ENCODE data around the gene DOCK8.

The DOCK8 gene

DNA sequence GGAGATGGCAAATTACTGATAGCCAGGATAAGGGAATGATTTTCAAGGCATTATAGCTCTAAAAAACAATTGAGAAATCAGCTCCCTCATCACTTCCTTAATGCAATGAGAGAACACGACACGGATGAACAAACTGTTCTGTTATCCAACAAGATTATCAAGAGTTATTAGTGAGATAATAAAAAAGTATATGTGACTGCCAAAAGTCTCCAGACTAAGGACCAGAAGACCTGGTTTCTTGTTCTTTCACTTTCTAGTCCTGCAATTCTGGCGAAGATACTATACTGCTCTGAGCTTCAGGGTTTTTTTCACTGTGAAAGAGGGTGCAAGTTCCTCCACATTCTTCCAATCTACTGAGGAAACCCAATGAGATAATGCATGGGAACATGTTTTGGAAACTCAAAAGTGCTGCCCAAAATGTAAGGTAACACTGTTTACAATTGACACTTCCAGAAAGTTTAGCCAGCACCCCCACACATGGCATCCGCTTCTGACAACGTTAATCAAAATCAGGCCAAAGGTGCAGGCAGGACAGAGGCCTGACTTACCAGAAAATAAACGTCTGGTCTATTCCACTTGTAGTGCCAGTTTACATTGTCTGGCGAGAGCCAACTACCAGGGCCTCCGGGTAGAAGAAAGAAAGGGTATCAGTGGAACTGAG is 254.2 kb downstream of the DOCK8 start:
- no peak for DNase-seq

- DNase-seq, result peak; percentile 91 to 92
Measured at GRCh38 chr9:469672-470551, 255.2 kb downstream of the DOCK8 start.

DNA sequence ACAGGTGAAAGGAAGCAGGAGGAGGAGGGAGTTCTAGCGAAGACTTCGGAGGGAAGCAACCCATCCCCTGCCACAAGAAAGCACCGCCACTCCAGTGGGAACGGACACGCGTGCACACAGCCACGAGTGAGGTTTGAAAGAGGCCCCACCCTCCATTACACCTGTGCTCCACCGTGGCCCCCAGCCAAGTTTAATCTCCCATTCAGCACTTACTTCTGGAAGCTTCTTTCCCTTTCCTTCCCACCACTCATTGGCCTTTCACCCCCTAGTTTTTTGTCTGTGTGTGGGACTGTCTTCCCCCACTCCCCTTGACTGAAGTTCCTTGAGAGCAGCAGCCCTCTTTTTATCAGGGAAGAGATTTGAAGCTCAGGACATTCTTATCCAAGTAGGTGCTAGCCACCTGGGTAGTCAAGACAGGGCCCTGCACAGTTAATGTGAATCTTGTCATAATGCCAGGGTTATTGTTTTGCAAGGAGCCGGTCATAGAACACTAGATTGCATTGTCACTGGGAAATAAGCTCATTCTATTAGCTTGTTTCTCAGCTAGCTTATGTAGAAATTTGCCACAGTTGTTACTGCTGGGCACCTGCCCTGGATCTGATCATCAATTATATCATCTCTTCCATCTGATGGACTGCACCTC is 256.0 kb downstream of the DOCK8 start:
- no peak for DNase-seq

DNA sequence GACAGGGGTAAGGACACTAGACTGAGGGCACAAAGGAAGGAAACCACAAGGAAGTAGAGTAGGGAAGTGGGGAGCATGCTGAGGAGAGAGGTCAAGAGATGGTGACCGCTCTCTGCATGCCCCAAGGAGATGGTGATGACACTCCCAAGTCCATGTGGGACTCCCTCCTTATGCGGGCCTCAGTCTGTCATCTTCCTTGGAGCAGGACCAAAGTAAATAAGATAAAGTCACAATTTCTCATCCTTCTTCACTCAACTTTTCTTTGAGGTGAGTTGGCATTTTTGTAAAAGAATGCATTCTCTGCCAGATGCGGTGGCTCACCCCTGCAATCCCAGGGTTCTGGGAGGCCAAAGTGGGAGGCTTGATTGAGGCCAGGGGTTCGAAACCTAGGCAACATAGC is 256.7 kb downstream of the DOCK8 start:
- DNase-seq, result no peak

GRCh38 chr9:472479-473075 is 257.9 kb downstream of the DOCK8 start:
- no peak for DNase-seq

DNA sequence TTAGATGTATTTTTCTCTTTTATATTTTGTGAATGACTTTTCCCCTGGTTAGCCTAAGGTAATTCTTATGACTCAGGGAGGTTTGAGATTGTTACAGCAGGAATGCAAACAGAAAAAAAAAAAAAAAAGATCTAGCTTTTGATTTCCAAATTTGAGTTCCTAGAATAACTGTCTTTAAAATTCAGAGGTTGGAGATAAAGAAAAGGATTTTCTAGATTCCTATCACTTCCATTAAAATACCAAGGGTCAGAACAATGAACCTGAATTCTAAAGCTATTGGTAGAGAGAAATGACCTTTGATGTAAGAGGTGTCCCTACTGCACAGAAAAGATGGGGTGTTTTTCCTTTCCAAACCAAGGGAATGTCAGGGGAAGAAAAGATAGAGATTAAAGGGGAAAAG is 262.5 kb downstream of the DOCK8 start:
- DNase-seq, result no peak

GRCh38 chr9:479304-479970 is 264.8 kb downstream of the DOCK8 start:
- no peak for DNase-seq

DNA sequence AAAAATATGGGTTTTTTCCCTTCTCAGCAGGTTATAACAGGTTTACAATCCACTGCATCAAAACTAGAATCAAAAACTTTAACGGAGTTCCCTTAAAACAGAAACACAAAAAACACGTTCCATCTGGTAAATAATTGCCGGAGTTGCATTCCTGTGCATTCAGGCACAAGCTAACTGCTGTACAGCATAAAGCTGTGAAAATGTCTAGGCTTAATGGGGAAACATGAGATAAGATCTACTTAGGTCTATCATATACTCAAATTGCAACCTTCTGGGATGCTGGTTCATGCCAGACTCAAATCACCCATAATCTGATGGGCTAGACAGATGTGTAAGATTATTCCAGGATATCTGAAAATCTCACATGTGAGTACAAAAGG is 265.3 kb downstream of the DOCK8 start:
- DNase-seq, result no peak

DNA sequence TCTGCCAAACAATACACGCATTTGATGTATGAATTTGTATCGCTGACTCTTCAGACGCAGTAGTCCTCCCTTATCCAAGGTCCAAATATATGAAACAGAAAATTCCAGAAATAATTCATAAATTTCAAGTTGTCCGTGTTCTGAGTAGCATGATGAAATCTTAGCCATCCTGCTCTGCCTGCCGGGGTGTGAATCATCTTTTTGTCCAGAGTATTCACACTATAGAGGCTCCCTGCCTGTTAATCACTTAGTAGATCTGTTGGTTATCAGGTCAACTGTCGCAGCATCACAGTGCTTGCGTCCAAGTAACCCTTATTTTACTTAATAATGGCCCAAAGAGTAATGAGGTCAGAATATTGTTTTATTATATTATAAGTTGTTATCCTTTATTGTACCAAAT is 268.1 kb downstream of the DOCK8 start:
- DNase-seq, result no peak

- no peak for DNase-seq
Measured at GRCh38 chr9:486156-486555, 271.5 kb downstream of the DOCK8 start.

DNA sequence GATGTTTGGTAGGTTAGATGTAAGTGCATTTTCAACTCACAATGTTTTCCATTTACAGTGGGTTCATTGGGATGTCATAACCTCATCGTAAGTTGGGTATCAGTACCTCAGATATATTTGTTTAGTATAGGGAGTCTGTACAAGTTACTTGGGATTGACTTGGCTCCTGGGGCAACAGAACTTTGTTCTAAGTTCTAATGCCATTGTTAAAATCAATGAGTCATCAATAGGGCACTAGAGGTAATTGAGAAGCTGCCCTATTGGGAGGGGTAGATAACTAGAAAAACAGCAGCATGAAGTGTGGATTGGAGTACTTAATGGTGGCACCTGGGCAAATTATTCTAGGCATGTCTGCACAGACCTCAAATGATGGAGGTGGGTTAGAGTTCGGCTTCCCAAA is 272.8 kb downstream of the DOCK8 start:
- DNase-seq, result no peak

DNA sequence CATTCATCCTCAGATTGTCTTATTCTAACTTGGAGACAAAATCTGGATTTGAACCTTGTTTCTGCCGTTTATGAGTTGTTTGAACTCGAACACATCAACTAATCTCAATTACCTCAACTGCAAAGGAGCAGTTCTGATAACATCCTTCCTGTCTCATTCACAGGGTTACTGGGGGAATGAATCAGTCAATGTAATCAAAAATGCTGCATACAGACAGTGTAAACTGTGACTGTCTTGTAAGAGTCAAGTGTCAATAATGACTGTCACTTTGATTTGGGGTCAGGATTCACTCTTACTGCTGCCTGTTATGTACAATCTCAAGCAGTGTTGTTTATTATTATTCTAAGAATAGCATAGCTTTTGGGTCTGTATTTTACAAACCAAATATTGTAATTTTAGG is 273.8 kb downstream of the DOCK8 start:
- DNase-seq, result no peak

GRCh38 chr9:489198-490197 is 274.8 kb downstream of the DOCK8 start:
- no peak for DNase-seq

- DNase-seq, result no peak
Measured at GRCh38 chr9:494764-495163, 280.1 kb downstream of the DOCK8 start.

DNA sequence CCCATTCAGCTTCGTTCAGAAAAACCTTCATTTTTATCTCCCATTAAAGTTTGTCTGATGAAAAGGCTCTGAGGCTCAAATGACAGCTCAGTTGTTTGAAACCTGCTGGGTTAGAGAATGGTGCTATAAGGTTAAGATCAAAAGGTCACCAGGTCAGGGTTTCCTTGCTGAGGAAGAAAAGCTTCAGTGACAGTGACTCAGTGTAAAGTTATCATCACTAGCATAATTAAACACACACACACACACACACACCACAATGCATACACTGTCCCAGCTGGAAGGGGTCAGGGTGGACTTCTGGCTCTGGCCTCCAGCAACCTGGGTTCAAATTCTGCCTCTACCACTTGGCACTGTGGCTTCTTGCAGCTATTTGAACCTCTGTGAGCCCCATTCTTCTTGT is 281.1 kb downstream of the DOCK8 start:
- no peak for DNase-seq

- no peak for DNase-seq
Measured at GRCh38 chr9:503326-503725, 288.7 kb downstream of the DOCK8 start.

DNA sequence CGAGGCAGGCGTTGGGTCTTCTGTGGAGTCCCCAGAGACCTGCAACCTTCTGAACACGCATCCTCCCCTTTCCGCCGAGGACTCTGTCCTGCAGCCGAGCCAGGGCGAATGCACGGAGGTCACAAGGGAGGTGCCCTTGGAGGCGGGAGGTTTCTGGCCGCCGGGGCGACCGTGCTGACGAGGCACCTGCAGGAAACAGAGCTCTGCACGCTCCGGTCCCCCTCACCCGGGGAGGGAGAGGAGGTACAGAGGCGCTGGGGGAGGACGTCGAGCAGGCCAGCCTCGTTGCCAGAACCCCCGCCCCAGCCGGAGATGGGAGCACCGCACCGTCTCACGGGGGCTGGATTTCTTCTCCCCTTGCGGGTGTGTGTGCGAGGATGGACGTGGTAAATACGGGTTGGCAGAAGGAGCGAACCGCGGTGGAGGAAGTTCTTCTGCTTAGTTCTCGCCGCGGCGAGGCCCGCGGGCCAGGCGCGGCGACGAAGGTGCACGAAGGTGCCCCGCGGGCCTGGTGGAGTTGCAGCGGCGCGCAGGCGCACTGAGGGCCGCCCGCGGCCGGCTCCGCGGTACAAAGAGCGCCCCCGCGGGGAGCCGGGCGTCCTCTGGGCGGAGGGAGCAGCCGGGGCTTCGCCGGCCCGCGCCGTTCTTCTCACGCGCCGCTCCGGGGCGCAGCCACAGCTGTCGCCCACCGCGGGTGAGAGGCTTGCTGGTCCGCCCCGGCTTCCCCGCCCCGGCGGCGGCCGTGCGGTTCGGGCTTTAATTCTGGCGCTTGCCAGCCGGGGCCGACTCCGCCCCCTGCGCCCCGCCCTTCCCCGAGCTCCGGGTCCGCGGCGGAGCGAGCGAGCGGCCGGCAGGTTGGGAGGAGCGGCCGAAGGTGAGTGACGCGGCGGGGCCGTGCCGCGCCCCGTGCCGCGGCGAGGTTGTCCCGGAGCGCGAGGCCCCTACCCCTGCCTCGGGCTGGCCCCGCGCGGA is 289.5 kb downstream of the DOCK8 start, which contains the start of gene KANK1:
KANK1 (plus strand) TSS at position 815 of the 972 bp plus-strand sequence.
- peak; percentile 68 to 76 for DNase-seq

GRCh38 chr9:504921-505740 is 290.5 kb downstream of the DOCK8 start:
- peak; percentile 11 to 12 for DNase-seq

- DNase-seq, result no peak
Measured at GRCh38 chr9:505741-506059, 291.0 kb downstream of the DOCK8 start.

- no peak for DNase-seq
Measured at GRCh38 chr9:506281-506680, 291.6 kb downstream of the DOCK8 start.
